GM21825 (cell line): Measurements from ENCODE around the gene KIF25.

Source experiments
- ATAC-seq: cut with Tn5 transposase; IDR thresholded peaks from one replicate; pipeline ENCODE4 v1.9.1; 2021; ENCODE audit warnings: mild to moderate bottlenecking, moderate library complexity; ENCODE audit not compliant: unreplicated experiment

Gene KIF25

DNA sequence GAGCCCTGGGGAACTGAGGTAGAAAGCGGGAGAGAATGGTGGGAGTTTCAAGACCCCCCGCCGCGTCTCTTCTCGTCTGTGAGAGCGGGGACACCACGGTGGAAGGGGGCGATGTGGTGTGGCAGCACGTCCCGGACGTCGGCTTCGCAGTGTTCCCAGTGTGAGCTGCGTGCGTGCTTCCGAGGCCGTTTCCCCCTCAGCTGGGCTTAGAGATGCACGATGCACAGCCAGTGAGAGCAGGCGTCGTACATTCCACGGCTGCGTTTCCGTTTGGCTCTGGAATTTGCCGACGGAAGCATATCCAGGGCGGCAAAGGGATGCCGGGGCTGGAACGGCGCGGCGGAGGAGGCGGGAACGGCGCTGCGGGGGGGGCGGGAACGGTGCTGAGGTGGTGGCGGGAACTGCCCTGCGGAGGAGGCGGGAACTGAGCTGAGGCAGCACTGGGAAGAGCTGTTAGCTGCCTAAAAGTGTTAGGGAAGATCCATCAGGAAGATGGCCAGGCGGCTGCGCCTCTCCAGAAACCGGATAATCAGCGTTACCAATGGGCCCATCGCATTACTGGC, 37.7 kb downstream of the KIF25 start:
- ATAC-seq: no peak

DNA sequence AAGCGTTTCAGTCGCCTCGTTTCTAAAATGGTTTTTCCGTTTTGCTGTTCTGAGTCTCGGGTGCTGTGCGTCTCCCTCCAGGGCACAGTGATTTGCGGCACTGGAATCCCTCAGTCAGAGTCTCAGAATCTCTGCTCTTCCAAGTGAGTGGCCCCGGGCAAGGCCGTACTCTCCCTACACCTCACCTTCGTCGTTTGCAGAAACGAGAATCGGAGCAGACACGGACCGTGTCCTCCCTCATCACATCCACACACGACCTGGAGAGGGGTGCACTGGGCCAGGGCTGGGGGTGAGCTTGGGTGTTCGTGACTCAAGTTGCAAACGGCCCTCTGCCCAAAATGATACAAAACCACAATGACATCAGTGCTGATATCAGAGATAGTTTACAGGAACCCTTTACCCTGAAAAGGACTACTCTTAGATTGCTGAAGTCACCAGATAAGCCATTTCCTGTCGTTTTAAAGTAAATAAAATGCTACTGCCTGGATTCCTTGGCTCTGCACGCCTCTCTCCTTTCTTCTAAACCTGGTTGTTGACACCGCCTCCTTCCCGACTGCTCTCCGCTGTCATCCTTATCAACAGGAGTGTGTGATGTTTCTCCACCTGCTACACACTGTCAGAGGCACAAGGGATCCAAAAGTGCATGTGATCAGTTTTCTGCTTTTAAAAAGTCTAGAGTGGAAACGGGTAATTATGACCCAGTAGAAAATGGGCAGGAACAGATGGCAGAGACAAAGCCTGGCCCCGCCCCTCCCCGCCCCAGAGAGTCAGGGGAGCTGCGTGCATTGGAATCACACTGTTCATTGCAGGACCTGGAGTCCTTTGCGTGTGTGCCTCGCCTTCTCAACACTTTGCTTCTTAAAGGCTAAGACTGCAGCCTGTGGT, 38.4 kb downstream of the KIF25 start:
- ATAC-seq: no peak

DNA sequence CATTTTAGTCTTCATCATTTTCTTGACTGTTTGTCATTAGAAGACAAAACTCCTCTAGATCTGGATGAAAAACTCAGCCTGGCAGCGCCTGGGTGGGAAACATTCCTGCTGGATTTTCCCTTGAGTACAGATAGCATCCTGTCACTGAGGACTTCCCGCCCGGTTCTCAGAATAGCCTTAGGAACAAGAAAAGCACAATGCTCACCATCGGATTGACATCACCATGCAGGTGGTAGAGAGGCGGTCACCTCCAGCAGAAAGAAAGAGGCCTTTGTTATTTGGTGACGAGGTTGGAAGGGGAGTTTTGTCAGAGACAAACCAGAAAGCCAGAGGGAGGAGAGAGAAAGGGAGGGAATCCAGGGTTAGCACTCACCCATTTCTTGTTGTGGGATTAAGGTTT, 39.8 kb downstream of the KIF25 start:
- no peak for ATAC-seq

GRCh38 chr6:168037856-168038255, 40.4 kb downstream of the KIF25 start:
- ATAC-seq: no peak

GRCh38 chr6:168038576-168039140, 41.2 kb downstream of the KIF25 start:
- no peak for ATAC-seq

DNA sequence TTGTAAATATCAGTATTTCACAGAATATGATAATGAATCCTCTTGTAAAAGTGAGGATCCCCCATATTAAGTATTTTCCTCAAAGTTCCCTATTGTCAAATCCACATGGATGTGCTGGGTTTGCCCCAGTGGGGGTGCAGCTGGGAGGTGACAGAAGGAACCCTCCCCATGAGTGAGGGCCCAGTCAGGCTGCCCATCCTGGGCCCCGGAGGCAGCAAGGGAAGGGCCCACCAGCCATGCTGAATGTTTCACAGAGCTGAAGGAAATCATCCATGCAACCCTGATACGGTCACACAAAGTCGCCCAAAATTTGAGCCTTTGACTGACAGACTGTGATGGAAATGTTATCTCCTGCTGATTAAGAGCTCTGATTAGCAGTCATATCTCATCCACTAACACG, 41.8 kb downstream of the KIF25 start:
- no peak for ATAC-seq

- no peak for ATAC-seq
Observed at GRCh38 chr6:168039849-168040248, 42.4 kb downstream of the KIF25 start.

GRCh38 chr6:168040856-168041496, 43.5 kb downstream of the KIF25 start:
- ATAC-seq: no peak

DNA sequence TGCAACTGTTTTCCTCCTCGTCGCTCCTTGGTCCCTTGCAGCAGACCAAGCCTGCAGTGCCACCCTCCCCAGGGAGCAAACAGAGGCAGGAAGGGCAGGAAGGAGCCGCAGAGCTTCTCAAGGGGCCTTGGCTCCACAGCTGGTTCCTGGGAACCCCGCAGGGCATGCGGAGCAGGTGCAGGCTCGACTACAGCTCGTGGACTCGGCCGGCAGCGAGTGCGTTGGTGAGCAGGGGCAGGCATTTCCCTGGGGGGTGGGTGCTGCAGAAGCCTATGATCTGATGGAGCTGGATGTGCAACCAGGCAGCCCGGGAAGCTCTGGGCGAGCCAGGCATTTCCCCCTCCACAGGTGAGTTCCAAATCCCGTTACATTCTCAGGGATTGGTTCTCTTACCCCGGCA, 44.5 kb downstream of the KIF25 start:
- no peak for ATAC-seq

GRCh38 chr6:168042426-168043192, 45.1 kb downstream of the KIF25 start:
- no peak for ATAC-seq

DNA sequence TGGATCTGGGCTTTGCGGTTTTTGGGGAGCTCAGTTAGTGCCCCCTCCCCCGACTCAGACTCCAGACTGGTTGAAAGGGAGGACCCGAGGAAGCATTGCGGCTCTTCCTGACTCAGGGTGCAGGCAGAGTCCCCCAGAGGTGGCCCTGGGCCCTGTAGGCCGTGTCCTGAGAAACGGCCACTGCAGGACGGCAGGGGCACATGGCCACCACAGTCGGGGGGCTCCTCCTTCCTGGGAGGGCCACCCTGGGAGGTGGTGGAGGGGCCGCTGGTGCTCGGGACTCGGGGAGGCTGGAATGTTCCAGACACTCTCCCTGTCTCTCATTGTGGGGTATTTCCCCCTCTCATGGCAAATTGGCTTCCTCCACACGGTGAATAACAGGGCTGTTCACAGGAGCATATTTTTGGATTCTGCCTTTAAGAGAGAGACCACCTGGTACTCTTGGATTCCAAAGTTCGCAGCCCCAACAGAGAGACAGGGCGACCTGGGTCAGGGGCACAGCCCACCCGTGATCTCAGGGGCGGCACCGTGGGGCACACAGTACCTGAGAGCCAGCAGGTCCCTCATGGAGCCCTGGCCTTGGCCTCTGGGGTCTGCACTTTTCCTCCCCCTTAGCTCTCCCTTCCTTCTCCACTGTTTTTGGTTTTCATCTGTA, 45.8 kb downstream of the KIF25 start:
- no peak for ATAC-seq

DNA sequence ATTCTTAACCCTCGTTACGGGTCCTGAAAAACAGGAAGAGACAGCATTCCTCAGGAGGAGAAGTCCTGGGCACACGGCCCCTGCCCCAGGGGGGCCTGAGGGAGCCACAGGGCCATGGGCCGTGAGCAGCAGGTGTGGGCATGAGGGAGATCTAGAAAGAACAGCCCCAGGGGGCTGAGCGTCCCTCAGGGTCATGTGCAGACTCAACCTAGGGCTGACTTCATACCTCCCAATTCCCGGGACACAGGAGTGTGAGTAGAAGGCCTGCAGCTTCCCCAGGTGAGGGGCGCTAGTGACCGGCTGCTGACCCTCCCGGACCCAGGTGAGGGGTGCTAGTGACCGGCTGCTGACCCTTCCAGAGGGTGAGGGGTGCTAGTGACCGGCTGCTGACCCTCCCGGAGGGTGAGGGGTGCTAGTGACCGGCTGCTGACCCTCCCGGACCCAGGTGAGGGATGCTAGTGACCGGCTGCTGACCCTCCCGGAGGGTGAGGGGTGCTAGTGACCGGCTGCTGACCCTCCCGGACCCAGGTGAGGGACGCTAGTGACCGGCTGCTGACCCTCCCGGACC, 46.5 kb downstream of the KIF25 start:
- ATAC-seq: no peak

GRCh38 chr6:168044521-168045130, 47.2 kb downstream of the KIF25 start:
- ATAC-seq: no peak

GRCh38 chr6:168045141-168045691, 47.7 kb downstream of the KIF25 start:
- no peak for ATAC-seq

GRCh38 chr6:168045706-168046620, 48.5 kb downstream of the KIF25 start:
- ATAC-seq: no peak

GRCh38 chr6:168046696-168047095, 49.2 kb downstream of the KIF25 start:
- ATAC-seq: no peak

DNA sequence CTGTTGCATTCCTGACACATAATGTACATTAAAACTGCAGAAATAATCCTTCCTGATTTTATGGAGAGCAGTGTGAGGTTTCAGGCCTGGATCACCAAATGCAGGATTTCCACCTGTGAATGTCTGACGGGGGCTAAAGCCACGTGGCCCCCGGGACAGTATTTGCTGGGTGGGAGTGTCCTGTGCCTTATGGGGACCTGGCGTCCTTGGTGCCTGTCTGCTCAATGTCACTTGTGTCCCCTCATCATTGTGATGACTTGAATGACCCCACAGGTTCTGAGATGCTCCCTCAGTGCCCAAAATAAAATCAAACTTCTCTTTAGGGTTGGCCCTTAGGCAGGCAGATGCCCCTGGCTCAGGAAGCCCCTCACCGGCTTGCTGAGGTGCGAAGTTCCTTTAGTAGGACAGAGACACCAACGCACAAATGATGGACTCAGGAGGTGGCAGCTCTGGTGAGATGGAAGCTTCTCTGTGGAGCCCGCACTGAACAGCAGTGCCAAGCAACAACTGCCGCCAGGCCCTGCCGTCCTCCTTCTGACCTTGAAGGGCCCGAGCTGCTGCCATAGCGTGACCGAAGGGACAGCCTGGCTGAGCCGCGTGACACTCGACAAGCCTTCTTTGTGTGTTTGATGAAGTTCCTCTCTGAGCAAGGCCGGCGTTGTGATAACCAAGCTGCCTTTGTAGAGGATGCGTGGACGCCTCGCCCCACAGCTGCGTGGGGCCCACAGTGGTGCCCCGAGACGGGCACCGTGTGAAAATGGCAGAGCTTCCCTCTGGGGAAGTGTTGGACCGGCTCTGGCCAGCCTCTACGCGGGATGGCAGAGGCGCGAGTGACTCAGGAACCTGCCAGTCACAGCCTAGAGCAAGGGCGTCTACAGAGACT, 50.6 kb downstream of the KIF25 start:
- ATAC-seq: no peak

GRCh38 chr6:168048724-168049025, 51.2 kb downstream of the KIF25 start:
- ATAC-seq: no peak
